Measurements from ENCODE around the gene HEXD. TPM values are rescaled to one million over a fixed set of nuclear protein-coding genes. Genes with fewer than 3 reads are reported as not detected.
"Not testable (repeated sequence)": the region's sequence is repeated elsewhere in the genome, so short reads cannot be mapped to it uniquely, and the experiment has no call there.

Gene HEXD
- total and polyA plus RNA-seq, 5 donors from 2014 or later = 9.7 to 42.8 (median 12.0) TPM

DNA sequence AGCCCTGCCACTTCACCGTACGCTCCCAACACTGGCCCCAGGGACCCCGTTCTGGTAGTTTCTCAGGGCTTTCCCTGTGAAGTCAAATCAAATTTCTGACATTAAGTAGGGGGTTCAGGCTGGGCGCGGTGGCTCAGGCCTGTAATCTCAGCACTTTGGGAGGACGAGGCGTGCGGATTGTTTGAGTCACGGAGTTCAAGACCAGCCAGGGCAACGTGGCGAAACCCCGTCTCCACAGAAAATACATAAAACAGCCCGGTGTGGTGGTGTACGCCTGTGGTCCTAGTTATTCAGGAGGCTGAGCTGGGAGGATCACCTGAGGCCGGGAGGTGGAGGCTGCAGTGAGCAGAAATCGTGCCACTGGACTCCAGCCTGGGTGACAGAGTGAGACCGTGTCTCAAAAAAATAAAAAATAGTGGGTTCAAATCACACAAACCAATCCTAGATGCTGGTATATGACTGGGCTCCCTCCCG lies 31.8 kb downstream of the HEXD start:
- Mint-ChIP-seq H3K4me3 (peak overlapping the region; percentile 94 to 99 (median 96)), H3K27me3 (peaks cover 6% of the 10 kb centered on the region), H3K36me3 (no peaks in the 10 kb centered on the region), H3K4me1 (peaks cover 12 to 47% (median 18%) of the 10 kb centered on the region in 4 donors), H3K27ac (peak overlapping the region; percentile 96 to 99 (median 97)), H3K9me3 (no peaks in the 10 kb centered on the region)
- peak overlapping the region; percentile 90 for H3K4me3 ChIP-seq (ENCODE audit: low read depth, low read length)
- DNase-seq (peak in 1 of 3 donors; percentile 36), ATAC-seq (ENCODE audit: low read depth in 2 of 2) (peak in 1 of 2 donors; percentile 4)
- peaks cover 37% of the 10 kb centered on the region for H3K4me1 ChIP-seq (ENCODE audit: control insufficient read depth, insufficient read depth, low read length, poor library complexity, severe bottlenecking)
- H3K36me3 ChIP-seq (ENCODE audit: control insufficient read depth, insufficient read depth, low read length) = peaks cover 3% of the 10 kb centered on the region
- H3K9me3 ChIP-seq (ENCODE audit: control insufficient read depth in 2 of 2, low read length in 2 of 2) = no peaks in the 10 kb centered on the region
- H3K27me3 ChIP-seq (ENCODE audit: control insufficient read depth, insufficient read depth, low read length) = no peaks in the 10 kb centered on the region
- peak overlapping the region; percentile 94 for H3K27ac ChIP-seq (ENCODE audit: insufficient read depth, low read length, poor library complexity, severe bottlenecking)

- Mint-ChIP-seq H3K4me3 (peak within 1 kb of the TSS; percentile 94 to 99 (median 96)), H3K27me3 (peaks cover 6% of the 10 kb centered on the region), H3K36me3 (no peaks in the 10 kb centered on the region), H3K27ac (peak within 1 kb of the TSS; percentile 97 to 99 (median 98)), H3K9me3 (no peaks in the 10 kb centered on the region), H3K4me1 (peaks cover 12 to 47% (median 18%) of the 10 kb centered on the region in 4 donors)
- Histone ChIP-seq H3K36me3 (ENCODE audit: control insufficient read depth, insufficient read depth, low read length) (peaks cover 1% of the 10 kb centered on the region), H3K4me3 (ENCODE audit: low read depth, low read length) (peak within 1 kb of the TSS; percentile 90), H3K9me3 (ENCODE audit: control insufficient read depth in 2 of 2, low read length in 2 of 2) (no peaks in the 10 kb centered on the region), H3K27ac (ENCODE audit: insufficient read depth, low read length, poor library complexity, severe bottlenecking) (peak within 1 kb of the TSS; percentile 94), H3K27me3 (ENCODE audit: control insufficient read depth, insufficient read depth, low read length) (no peaks in the 10 kb centered on the region), H3K4me1 (ENCODE audit: control insufficient read depth, insufficient read depth, low read length, poor library complexity, severe bottlenecking) (peaks cover 37% of the 10 kb centered on the region)
- peak; percentile 70 to 75 for ATAC-seq (ENCODE audit: low read depth in 2 of 2)
- DNase-seq = peak; percentile 92 to 98 (median 93)
Measured at GRCh38 chr17:82450357-82451106, 32.4 kb downstream of the HEXD start, which contains the start of gene CYBC1. TSS of gene CYBC1 (minus strand) at chr17:82450752. CDS start at chr17:82449254, 1,498 bp downstream.

DNA sequence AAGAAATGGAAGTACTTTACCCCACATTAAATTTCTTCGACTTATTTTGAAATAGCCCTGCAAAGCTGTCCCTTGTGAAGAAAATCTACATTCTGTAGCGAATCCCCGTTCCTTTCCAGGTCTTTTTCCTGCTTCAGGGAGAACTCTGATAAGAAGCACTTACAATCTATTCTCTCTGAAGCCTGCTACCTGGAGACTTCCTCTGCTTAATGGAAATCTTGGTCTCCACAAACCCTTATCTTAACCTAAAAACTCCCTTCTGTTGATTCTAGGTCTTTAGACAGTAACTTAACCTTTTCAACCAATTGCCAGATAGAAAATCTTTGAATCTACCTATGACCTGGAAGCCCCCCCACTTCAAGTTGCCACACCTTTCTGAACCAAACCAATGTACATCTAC lies 34.0 kb downstream of the HEXD start:
- no peaks in the 10 kb centered on the region for H3K36me3 ChIP-seq (ENCODE audit: control insufficient read depth, insufficient read depth, low read length)
- H3K4me1 ChIP-seq (ENCODE audit: control insufficient read depth, insufficient read depth, low read length, poor library complexity, severe bottlenecking) = peaks cover 34% of the 10 kb centered on the region
- Mint-ChIP-seq H3K36me3 (no peaks in the 10 kb centered on the region), H3K27me3 (peaks cover 6% of the 10 kb centered on the region), H3K4me1 (peaks cover 13 to 38% (median 18%) of the 10 kb centered on the region in 4 donors), H3K9me3 (no peaks in the 10 kb centered on the region), H3K4me3 (peak overlapping the region; percentile 44 to 99 (median 75)), H3K27ac (peak overlapping the region; percentile 97 to 99 (median 98))
- DNase-seq (no peak), ATAC-seq (ENCODE audit: low read depth in 2 of 2) (no peak)
- H3K4me3 ChIP-seq (ENCODE audit: low read depth, low read length) = no peak overlapping the region
- no peaks in the 10 kb centered on the region for H3K27me3 ChIP-seq (ENCODE audit: control insufficient read depth, insufficient read depth, low read length)
- H3K27ac ChIP-seq (ENCODE audit: insufficient read depth, low read length, poor library complexity, severe bottlenecking) = no peak overlapping the region
- no peaks in the 10 kb centered on the region for H3K9me3 ChIP-seq (ENCODE audit: control insufficient read depth in 2 of 2, low read length in 2 of 2)

DNA sequence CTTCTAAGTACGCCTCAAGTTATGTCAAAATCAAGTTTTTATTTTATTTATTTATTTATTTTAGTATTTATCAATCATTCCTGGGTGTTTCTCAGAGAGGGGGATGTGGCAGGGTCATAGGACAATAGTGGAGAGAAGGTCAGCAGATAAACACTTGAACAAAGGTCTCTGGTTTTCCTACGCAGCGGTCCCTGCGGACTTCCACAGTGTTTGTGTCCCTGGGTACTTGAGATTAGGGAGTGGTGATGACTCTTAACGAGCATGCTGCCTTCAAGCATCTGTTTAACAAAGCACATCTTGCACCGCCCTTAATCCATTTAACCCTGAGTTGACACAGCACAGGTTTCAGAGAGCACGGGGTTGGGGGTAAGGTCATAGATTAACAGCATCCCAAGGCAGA lies 35.0 kb downstream of the HEXD start:
- not testable (repeated sequence) for ATAC-seq (ENCODE audit: low read depth in 2 of 2)
- Mint-ChIP-seq H3K4me3 (peak overlapping the region in 1 of 4 donors; percentile 44), H3K27ac (peak overlapping the region in 1 of 3 donors; percentile 14)

GRCh38 chr17:82453706-82454105 lies 35.6 kb downstream of the HEXD start:
- H3K27me3 Mint-ChIP-seq; H3K9me3 Mint-ChIP-seq; H3K27me3 ChIP-seq (ENCODE audit: control insufficient read depth, insufficient read depth, low read length); H3K36me3 Mint-ChIP-seq; H3K27ac Mint-ChIP-seq; H3K9me3 ChIP-seq (ENCODE audit: control insufficient read depth in 2 of 2, low read length in 2 of 2); H3K27ac ChIP-seq (ENCODE audit: insufficient read depth, low read length, poor library complexity, severe bottlenecking); DNase-seq; H3K36me3 ChIP-seq (ENCODE audit: control insufficient read depth, insufficient read depth, low read length); ATAC-seq (ENCODE audit: low read depth in 2 of 2); H3K4me3 ChIP-seq (ENCODE audit: low read depth, low read length): not testable (repeated sequence)
- Mint-ChIP-seq H3K4me1 (peaks cover 17 to 41% (median 25%) of the 10 kb centered on the region in 4 donors), H3K4me3 (peak overlapping the region in 1 of 4 donors; percentile 44)
- peaks cover 33% of the 10 kb centered on the region for H3K4me1 ChIP-seq (ENCODE audit: control insufficient read depth, insufficient read depth, low read length, poor library complexity, severe bottlenecking)

More for the DNA sequence above, 35.0 kb downstream of the HEXD start:
- not testable (repeated sequence) for H3K9me3 Mint-ChIP-seq; DNase-seq; H3K36me3 Mint-ChIP-seq; H3K36me3 ChIP-seq (ENCODE audit: control insufficient read depth, insufficient read depth, low read length); H3K27ac ChIP-seq (ENCODE audit: insufficient read depth, low read length, poor library complexity, severe bottlenecking); H3K4me3 ChIP-seq (ENCODE audit: low read depth, low read length); H3K9me3 ChIP-seq (ENCODE audit: control insufficient read depth in 2 of 2, low read length in 2 of 2); H3K27me3 Mint-ChIP-seq; H3K27me3 ChIP-seq (ENCODE audit: control insufficient read depth, insufficient read depth, low read length)
- H3K4me1 ChIP-seq (ENCODE audit: control insufficient read depth, insufficient read depth, low read length, poor library complexity, severe bottlenecking) = peaks cover 34% of the 10 kb centered on the region
- H3K4me1 Mint-ChIP-seq = peaks cover 17 to 41% (median 25%) of the 10 kb centered on the region in 4 donors

- peak overlapping the region; percentile 80 to 96 (median 92) for H3K4me3 Mint-ChIP-seq
- H3K4me1 Mint-ChIP-seq = peaks cover 5 to 33% (median 18%) of the 10 kb centered on the region in 4 donors
- ATAC-seq (ENCODE audit: low read depth in 2 of 2) (no peak), DNase-seq (no peak)
- peaks cover 18% of the 10 kb centered on the region for H3K4me1 ChIP-seq (ENCODE audit: control insufficient read depth, insufficient read depth, low read length, poor library complexity, severe bottlenecking)
- H3K4me3 ChIP-seq (ENCODE audit: low read depth, low read length) = peak overlapping the region; percentile 84
- H3K27ac ChIP-seq (ENCODE audit: insufficient read depth, low read length, poor library complexity, severe bottlenecking) = peak overlapping the region; percentile 100
- H3K27me3 Mint-ChIP-seq = no peaks in the 10 kb centered on the region
- peaks cover 8% of the 10 kb centered on the region for H3K36me3 Mint-ChIP-seq
- H3K27ac Mint-ChIP-seq = peak overlapping the region; percentile 97 to 100 (median 99)
- H3K9me3 Mint-ChIP-seq = peaks cover 0 to 1% (median 0%) of the 10 kb centered on the region in 7 donors
- H3K9me3 ChIP-seq (ENCODE audit: control insufficient read depth in 2 of 2, low read length in 2 of 2) = no peaks in the 10 kb centered on the region
- H3K27me3 ChIP-seq (ENCODE audit: control insufficient read depth, insufficient read depth, low read length) = no peaks in the 10 kb centered on the region
- H3K36me3 ChIP-seq (ENCODE audit: control insufficient read depth, insufficient read depth, low read length) = peaks cover 14% of the 10 kb centered on the region
Measured at GRCh38 chr17:82457073-82457928, 39.2 kb downstream of the HEXD start.

- Histone ChIP-seq H3K4me3 (ENCODE audit: low read depth, low read length) (peak overlapping the region; percentile 84), H3K36me3 (ENCODE audit: control insufficient read depth, insufficient read depth, low read length) (peaks cover 20% of the 10 kb centered on the region), H3K27ac (ENCODE audit: insufficient read depth, low read length, poor library complexity, severe bottlenecking) (peak overlapping the region; percentile 100), H3K9me3 (ENCODE audit: control insufficient read depth in 2 of 2, low read length in 2 of 2) (no peaks in the 10 kb centered on the region), H3K27me3 (ENCODE audit: control insufficient read depth, insufficient read depth, low read length) (no peaks in the 10 kb centered on the region), H3K4me1 (ENCODE audit: control insufficient read depth, insufficient read depth, low read length, poor library complexity, severe bottlenecking) (peaks cover 18% of the 10 kb centered on the region)
- no peaks in the 10 kb centered on the region for H3K27me3 Mint-ChIP-seq
- H3K27ac Mint-ChIP-seq = peak overlapping the region; percentile 97 to 100 (median 99)
- H3K4me1 Mint-ChIP-seq = peaks cover 5 to 35% (median 18%) of the 10 kb centered on the region in 4 donors
- peak overlapping the region; percentile 80 to 96 (median 92) for H3K4me3 Mint-ChIP-seq
- peaks cover 0 to 1% (median 0%) of the 10 kb centered on the region in 7 donors for H3K9me3 Mint-ChIP-seq
- no peak for ATAC-seq (ENCODE audit: low read depth in 2 of 2)
- DNase-seq = no peak
- peaks cover 13% of the 10 kb centered on the region for H3K36me3 Mint-ChIP-seq
Measured at GRCh38 chr17:82457929-82458178, 39.7 kb downstream of the HEXD start.
